Thyroid gland (tissue), 4 donors: ENCODE data around the gene CSTF1.
"Not testable (repeated sequence)": the region's sequence is repeated elsewhere in the genome, so short reads cannot be mapped to it uniquely, and the experiment has no call there.

Experiments used
- CTCF ChIP-seq, 6 experiments: fragments of 200-600 bp in 3 of 6; fragments of 450-650 bp in 3 of 6; sonication (generic) in 3 of 6; IDR thresholded peaks; one replicate each; pipeline ENCODE4 v1.5.1; 2016 to 2019; ENCODE audit warnings: antibody characterized with exemption in 6 of 6, mild to moderate bottlenecking in 2 of 6, inconsistent platforms in 1 of 6, moderate library complexity in 1 of 6
- POLR2A ChIP-seq, 2 donors: fragments of 450-650 bp; IDR thresholded peaks; one replicate each; pipeline ENCODE4 v1.6.1; 2017; ENCODE audit warnings: antibody characterized with exemption in 2 of 2, mild to moderate bottlenecking in 2 of 2, moderate library complexity in 1 of 2

GRCh38 chr20:56390396-56390795, 2.0 kb upstream of the CSTF1 start:
- not testable (repeated sequence) for TF ChIP-seq POLR2A, CTCF (IDR thresholded peaks at IDR 0.05)
